ENCODE measurements around the gene CAMTA1.

The CAMTA1 gene

GRCh38 chr1:6998267-6998666, 213.0 kb downstream of the CAMTA1 start:
- DNase-seq, result no peak

GRCh38 chr1:6999826-7000225, 214.6 kb downstream of the CAMTA1 start:
- DNase-seq, result no peak

GRCh38 chr1:7000720-7001119, 215.5 kb downstream of the CAMTA1 start:
- DNase-seq, result no peak

GRCh38 chr1:7002728-7003127, 217.5 kb downstream of the CAMTA1 start:
- DNase-seq, result no peak

- no peak for DNase-seq
These were observed 218.4 kb downstream of the CAMTA1 start for GRCh38 chr1:7003676-7004075.

GRCh38 chr1:7004181-7004580, 218.9 kb downstream of the CAMTA1 start:
- DNase-seq, result no peak

- no peak for DNase-seq
These were observed 220.5 kb downstream of the CAMTA1 start for GRCh38 chr1:7005762-7006161.

GRCh38 chr1:7006996-7007871, 222.0 kb downstream of the CAMTA1 start:
- no peak for DNase-seq

- no peak for DNase-seq
These were observed 222.6 kb downstream of the CAMTA1 start for GRCh38 chr1:7007902-7008301.

GRCh38 chr1:7008331-7008730, 223.1 kb downstream of the CAMTA1 start:
- no peak for DNase-seq

GRCh38 chr1:7008975-7009740, 223.9 kb downstream of the CAMTA1 start:
- DNase-seq, result no peak

- no peak for DNase-seq
These were observed 224.7 kb downstream of the CAMTA1 start for GRCh38 chr1:7009741-7010525.

GRCh38 chr1:7010534-7011200, 225.4 kb downstream of the CAMTA1 start:
- DNase-seq, result no peak

- DNase-seq, result no peak
These were observed 226.6 kb downstream of the CAMTA1 start for GRCh38 chr1:7011826-7012225.

GRCh38 chr1:7012461-7012924, 227.2 kb downstream of the CAMTA1 start:
- no peak for DNase-seq

- DNase-seq, result no peak
These were observed 228.8 kb downstream of the CAMTA1 start for GRCh38 chr1:7013833-7014639.

GRCh38 chr1:7014640-7014930, 229.3 kb downstream of the CAMTA1 start:
- no peak for DNase-seq

GRCh38 chr1:7015022-7015421, 229.8 kb downstream of the CAMTA1 start:
- no peak for DNase-seq

- DNase-seq, result no peak
These were observed 233.1 kb downstream of the CAMTA1 start for GRCh38 chr1:7018351-7018750.

GRCh38 chr1:7018826-7019225, 233.6 kb downstream of the CAMTA1 start:
- no peak for DNase-seq

GRCh38 chr1:7019510-7019909, 234.3 kb downstream of the CAMTA1 start:
- no peak for DNase-seq

Measured in nucleus accumbens (tissue), 56 donors.